Neutrophil (primary cell): ENCODE results near the gene ERVW-1.
"Not testable (repeated sequence)": the region's sequence is repeated elsewhere in the genome, so short reads cannot be mapped to it uniquely, and the experiment has no call there.

Experiments used
- H3K27ac ChIP-seq: fragments of 200-600 bp; sonication (generic); 2 replicates; pipeline ENCODE4 v1.5.1; 2016; ENCODE audit warnings: mild to moderate bottlenecking, moderate library complexity
- H3K27me3 ChIP-seq: fragments of 200-600 bp; sonication (generic); 2 replicates; pipeline ENCODE4 v1.6.0; 2016; ENCODE audit warnings: mild to moderate bottlenecking
- H3K36me3 ChIP-seq: fragments of 200-600 bp; sonication (generic); 2 replicates; pipeline ENCODE4 v1.5.1; 2017
- H3K4me1 ChIP-seq, 2 experiments: fragments of 200-600 bp in 1 of 2; sonication (generic) in 1 of 2; 1 replicate in 1 of 2; 2 replicates in 1 of 2; pipeline versions ENCODE4 v1.5.1 to v1.6.1; 2013 to 2016; ENCODE audit warnings: low read depth in 1 of 2, low read length in 1 of 2, mild to moderate bottlenecking in 1 of 2, moderate library complexity in 1 of 2; ENCODE audit not compliant: control insufficient read depth in 1 of 2, insufficient read depth in 1 of 2
- H3K4me3 ChIP-seq, 2 experiments: fragments of 200-600 bp in 1 of 2; sonication (generic) in 1 of 2; 1 replicate in 1 of 2; 2 replicates in 1 of 2; pipeline ENCODE4 v1.5.1; 2013 to 2016; ENCODE audit warnings: low read depth in 1 of 2, low read length in 1 of 2, mild to moderate bottlenecking in 1 of 2, moderate library complexity in 1 of 2
- H3K9me3 ChIP-seq: fragments of 200-600 bp; sonication (generic); 2 replicates; pipeline ENCODE4 v1.5.1; 2016
- TF ChIP-seq, protein P1 (sequence below): fragments of 200-600 bp; sonication (generic); IDR thresholded peaks from 2 replicates; pipeline ENCODE4 v1.5.1; 2016; ENCODE audit warnings: antibody characterized with exemption

ERVW-1 gene

GRCh38 chr7:92487804-92488203 is 10.1 kb upstream of the ERVW-1 start:
- Histone ChIP-seq H3K9me3 (no peaks in the 10 kb centered on the region), H3K36me3 (peaks cover 66% of the 10 kb centered on the region), H3K27me3 (no peaks in the 10 kb centered on the region), H3K4me1 (no peaks in the 10 kb centered on the region), H3K27ac (no peak overlapping the region), H3K4me3 (no peak overlapping the region)
- TF ChIP-seq, protein P1, sequence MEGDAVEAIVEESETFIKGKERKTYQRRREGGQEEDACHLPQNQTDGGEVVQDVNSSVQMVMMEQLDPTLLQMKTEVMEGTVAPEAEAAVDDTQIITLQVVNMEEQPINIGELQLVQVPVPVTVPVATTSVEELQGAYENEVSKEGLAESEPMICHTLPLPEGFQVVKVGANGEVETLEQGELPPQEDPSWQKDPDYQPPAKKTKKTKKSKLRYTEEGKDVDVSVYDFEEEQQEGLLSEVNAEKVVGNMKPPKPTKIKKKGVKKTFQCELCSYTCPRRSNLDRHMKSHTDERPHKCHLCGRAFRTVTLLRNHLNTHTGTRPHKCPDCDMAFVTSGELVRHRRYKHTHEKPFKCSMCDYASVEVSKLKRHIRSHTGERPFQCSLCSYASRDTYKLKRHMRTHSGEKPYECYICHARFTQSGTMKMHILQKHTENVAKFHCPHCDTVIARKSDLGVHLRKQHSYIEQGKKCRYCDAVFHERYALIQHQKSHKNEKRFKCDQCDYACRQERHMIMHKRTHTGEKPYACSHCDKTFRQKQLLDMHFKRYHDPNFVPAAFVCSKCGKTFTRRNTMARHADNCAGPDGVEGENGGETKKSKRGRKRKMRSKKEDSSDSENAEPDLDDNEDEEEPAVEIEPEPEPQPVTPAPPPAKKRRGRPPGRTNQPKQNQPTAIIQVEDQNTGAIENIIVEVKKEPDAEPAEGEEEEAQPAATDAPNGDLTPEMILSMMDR, result no peak

DNA sequence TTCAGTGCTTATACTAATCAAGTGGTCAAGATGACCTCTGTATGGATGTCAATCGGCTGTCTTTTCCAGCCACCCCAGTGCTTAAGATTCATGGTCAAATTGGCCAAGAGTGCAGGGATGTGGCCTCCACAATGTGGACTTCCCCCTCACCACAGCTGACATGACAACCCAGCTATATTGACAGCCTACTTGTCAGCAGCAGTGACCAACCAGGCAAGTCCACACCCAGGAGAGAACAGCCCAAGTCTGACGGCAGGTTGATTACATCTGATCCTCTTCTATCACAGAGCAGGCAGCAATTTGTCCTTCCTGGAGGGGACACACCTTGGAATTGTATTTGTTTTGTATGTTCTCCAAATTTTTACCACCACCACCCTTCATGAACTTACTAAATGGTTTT is 8.2 kb upstream of the ERVW-1 start:
- no peaks in the 10 kb centered on the region for H3K27me3 ChIP-seq
- no peak overlapping the region for H3K27ac ChIP-seq
- H3K36me3 ChIP-seq, result peaks cover 48% of the 10 kb centered on the region
- H3K4me3 ChIP-seq, result no peak overlapping the region
- TF ChIP-seq, protein P1, result no peak
- H3K4me1 ChIP-seq, result no peaks in the 10 kb centered on the region
- no peaks in the 10 kb centered on the region for H3K9me3 ChIP-seq

DNA sequence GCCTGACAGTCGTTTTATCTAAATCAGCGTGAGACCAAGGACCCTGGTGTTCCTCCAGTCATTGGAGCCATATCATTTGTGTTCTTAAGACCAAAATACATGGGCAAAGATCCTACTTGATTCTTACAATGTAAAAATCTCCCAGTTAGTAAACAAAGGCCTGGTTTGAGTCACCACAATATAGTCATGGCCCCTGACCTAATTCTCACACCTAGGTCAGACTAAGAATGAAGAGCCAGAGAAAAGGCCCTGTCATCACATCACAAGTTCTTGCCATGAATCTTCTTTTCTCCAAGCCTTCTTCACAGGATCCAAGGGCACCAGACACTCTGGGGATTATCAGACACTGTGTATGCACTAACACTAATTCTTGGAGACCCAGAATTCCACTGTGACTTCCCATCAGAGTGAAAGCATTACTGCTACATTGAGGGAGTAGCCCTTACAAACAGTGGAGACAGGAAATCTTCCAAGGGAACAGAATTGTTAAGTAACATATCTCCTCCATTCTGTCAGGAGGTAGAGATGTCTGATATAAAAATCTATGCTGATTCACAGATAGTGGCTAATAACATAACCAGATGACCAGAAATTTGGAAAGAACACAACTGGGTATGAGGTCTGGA is 7.6 kb upstream of the ERVW-1 start:
- H3K27me3 ChIP-seq, result no peaks in the 10 kb centered on the region
- H3K27ac ChIP-seq, result no peak overlapping the region
- H3K4me1 ChIP-seq, result no peaks in the 10 kb centered on the region
- TF ChIP-seq, protein P1, result no peak
- no peak overlapping the region for H3K4me3 ChIP-seq
- H3K9me3 ChIP-seq, result no peaks in the 10 kb centered on the region
- H3K36me3 ChIP-seq, result peaks cover 43% of the 10 kb centered on the region

DNA sequence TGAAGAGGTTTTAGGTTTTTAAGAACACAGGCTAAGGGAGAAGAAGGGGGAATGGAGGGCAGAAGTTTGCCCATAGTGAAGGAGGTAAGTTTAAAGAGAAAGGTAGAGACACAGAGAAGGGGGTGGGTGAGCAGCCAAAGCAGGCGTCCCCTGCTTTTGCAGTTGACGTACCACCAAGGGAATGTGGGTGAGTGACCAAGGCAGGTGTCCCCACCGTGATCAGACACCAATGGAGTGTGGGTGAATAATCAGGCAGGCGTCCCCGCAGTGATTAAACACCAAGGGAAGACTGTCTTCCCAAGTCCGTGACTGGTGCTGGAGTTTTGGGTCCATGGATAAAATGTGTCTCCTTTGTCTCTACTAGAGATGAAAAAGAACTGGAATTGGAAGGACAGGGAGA is 6.5 kb upstream of the ERVW-1 start:
- not testable (repeated sequence) for H3K27me3 ChIP-seq, H3K4me1 ChIP-seq
- H3K36me3 ChIP-seq, result peaks cover 37% of the 10 kb centered on the region

GRCh38 chr7:92483624-92484023 is 5.9 kb upstream of the ERVW-1 start:
- H3K27ac ChIP-seq, H3K9me3 ChIP-seq, H3K27me3 ChIP-seq, H3K4me3 ChIP-seq, H3K4me1 ChIP-seq: not testable (repeated sequence)
- H3K36me3 ChIP-seq, result peaks cover 31% of the 10 kb centered on the region

More for the DNA sequence above, 6.5 kb upstream of the ERVW-1 start:
- not testable (repeated sequence) for H3K4me3 ChIP-seq, H3K9me3 ChIP-seq, H3K27ac ChIP-seq

DNA sequence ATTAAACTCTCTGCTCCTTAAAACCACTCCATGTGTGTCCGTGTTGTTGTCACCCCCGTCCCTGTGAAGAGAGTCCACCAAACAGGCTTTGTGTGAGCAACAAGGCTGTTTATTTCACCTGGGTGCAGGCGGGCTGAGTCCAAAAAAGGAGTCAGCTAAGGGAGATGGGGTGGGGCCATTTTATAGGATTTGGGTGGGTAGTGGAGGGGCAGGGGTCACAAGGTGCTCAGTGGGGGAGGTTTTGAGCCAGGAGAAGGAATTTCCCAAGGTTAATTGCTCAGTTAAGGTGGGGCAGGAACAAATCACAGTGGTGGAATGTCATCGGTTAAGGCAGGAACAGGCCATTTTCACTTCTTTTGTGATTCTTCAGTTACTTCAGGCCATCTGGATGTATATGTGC is 1.4 kb upstream of the ERVW-1 start:
- not testable (repeated sequence) for H3K4me1 ChIP-seq, H3K36me3 ChIP-seq, H3K27ac ChIP-seq, H3K27me3 ChIP-seq, H3K9me3 ChIP-seq, H3K4me3 ChIP-seq

DNA sequence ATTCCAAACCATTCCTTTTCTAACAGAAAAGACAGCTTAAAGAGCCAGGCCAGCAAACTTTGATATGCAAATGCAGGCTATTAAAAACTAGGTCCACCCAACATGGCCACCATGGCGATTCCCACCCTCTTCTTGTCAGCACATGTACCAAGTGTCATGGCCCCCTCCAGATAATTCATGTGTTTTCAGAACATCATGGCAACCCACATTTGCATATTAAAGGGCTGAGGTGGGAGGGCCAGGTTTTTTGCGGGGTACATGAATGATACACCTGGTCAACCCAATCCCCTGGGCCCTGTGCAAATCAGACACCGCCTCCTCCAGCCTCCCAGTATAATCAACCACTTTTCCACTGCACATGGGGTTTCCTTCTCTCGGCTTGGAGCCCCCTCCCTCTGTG is 965 bp upstream of the ERVW-1 start:
- no peaks in the 10 kb centered on the region for H3K9me3 ChIP-seq
- H3K27ac ChIP-seq, result no peak overlapping the region
- TF ChIP-seq, protein P1, result no peak
- H3K27me3 ChIP-seq, result no peaks in the 10 kb centered on the region
- H3K4me1 ChIP-seq, result no peaks in the 10 kb centered on the region
- no peak overlapping the region for H3K4me3 ChIP-seq
- H3K36me3 ChIP-seq, result no peaks in the 10 kb centered on the region
